ENCODE results near the gene MICAL2.
A peak's percentile ranks its signal among the peaks of the same experiment; 100 is the strongest.

The MICAL2 gene

DNA sequence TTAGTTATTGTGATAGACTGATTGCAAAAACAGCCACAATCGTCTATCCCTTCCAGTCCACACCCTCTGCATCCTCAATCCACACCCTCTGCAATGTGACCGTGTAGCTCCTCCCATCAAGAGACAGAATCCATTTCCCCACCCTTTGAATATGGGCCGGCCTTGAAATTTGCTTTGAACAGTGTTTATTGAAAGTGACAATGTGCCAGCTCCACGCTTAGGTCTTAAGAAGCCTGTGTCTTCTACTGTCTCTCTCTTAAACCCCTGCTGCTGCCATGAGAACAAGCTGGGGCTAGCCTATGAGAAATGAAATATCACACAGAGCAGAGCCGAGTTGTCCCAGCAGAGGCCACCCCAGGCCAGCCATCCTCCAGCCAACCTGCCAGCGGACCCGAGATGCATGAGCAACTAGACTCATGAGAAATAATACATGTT lies 22.3 kb upstream of the MICAL2 start:
- H3K9me3 Mint-ChIP-seq: peaks cover 3% of the 10 kb centered on the region
- no peak overlapping the region for H3K4me3 Mint-ChIP-seq
- H3K27ac Mint-ChIP-seq: peak overlapping the region; percentile 15
- peaks cover 61% of the 10 kb centered on the region for H3K4me1 Mint-ChIP-seq (ENCODE audit: low read depth)
- no peaks in the 10 kb centered on the region for H3K27me3 Mint-ChIP-seq
- no peaks in the 10 kb centered on the region for H3K36me3 Mint-ChIP-seq (ENCODE audit: low read depth)

DNA sequence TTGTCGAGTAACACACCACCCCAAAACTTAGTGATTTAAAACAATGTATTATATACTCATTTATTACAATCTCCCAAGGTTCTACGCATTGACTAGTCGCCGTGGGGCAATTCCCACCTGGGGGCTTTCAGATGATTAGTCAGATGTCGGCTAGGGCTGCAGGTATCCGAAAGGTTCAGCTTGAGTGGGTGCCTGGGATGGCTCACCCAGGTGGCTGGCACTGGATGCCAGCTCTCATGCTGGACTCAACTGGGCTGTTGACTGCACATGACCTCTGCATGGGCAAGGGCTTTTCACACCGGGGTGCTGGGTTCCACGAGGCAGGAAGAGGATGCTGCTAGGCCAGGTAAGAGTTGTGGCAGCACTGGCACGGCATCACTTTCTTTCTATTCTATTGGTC lies 21.9 kb upstream of the MICAL2 start:
- Mint-ChIP-seq H3K27me3 (no peaks in the 10 kb centered on the region), H3K4me3 (no peak overlapping the region), H3K4me1 (ENCODE audit: low read depth) (peaks cover 60% of the 10 kb centered on the region)

DNA sequence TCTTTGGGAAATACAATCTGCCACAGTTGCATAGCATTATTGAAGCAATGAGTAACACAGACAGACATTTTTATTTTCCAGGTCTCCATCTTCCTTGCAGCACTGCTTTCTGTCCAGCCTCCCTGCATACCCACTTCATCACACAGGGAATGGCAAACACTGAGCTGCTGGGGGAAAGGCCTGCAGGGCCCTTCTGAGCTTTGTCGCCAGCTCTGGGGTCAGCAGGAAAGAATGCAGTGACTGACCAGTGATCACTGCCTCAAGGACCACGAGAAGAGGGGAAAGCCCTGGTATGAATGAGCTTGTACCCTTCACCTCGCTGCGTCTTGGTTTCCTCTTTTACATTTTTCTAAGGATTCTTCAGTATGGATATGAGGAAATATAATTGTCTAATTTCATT lies 21.3 kb upstream of the MICAL2 start:
- H3K4me1 Mint-ChIP-seq (ENCODE audit: low read depth): peaks cover 55% of the 10 kb centered on the region
- peaks cover 3% of the 10 kb centered on the region for H3K9me3 Mint-ChIP-seq
- H3K4me3 Mint-ChIP-seq: no peak overlapping the region
- H3K27ac Mint-ChIP-seq: peak overlapping the region; percentile 56
- H3K27me3 Mint-ChIP-seq: no peaks in the 10 kb centered on the region
- H3K36me3 Mint-ChIP-seq (ENCODE audit: low read depth): no peaks in the 10 kb centered on the region

More for the DNA sequence above, 21.9 kb upstream of the MICAL2 start:
- Mint-ChIP-seq H3K27ac (peak overlapping the region; percentile 56), H3K9me3 (peaks cover 3% of the 10 kb centered on the region), H3K36me3 (ENCODE audit: low read depth) (no peaks in the 10 kb centered on the region)

DNA sequence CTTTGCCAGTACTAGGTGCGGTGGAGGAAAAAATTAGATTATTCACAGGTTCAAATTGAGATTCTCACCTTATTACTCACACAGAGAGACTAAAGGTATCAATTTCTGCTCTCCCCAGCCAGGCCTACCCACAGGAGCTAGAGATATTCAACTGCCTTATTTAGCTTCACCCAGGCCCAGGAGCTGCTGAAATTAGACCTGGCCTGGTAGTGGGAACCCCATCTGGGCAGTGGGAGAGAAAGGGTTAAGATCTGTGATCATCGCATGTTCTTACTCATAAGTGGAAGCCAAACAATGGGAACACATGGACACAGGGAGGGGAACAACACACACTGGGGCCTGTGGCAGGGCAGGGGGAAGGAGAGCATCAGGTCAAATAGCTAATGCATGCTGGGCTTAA lies 20.9 kb upstream of the MICAL2 start:
- Mint-ChIP-seq H3K9me3 (peaks cover 2% of the 10 kb centered on the region), H3K36me3 (ENCODE audit: low read depth) (no peaks in the 10 kb centered on the region), H3K27ac (peak overlapping the region; percentile 56), H3K4me3 (no peak overlapping the region), H3K27me3 (no peaks in the 10 kb centered on the region), H3K4me1 (ENCODE audit: low read depth) (peaks cover 55% of the 10 kb centered on the region)

DNA sequence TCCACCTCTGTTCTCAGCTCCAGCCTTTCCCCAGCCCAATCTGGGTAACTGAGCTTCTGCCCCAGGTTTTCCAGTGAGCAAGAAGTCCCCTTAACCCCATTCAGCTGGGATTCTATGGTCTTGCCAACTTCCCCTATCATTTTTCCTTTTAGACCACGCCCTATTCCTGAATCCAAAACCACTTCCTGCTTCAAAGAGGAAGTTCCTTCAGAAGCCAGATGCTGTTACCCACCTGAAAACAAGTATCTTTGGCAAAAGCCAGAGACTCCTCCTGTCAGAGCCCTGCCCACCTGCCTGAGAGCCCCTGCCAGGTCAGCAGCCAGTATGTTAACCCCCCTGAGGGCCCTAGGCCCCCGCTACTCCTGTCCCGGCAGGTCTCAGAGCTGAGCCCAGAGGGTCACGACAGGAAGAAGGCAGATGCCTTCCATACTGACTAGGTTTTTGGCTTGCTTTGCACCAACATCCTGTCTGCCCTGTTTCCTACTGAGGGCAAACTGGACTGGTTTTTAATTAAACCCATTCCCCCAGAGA lies 20.3 kb upstream of the MICAL2 start:
- H3K9me3 Mint-ChIP-seq: no peaks in the 10 kb centered on the region
- H3K36me3 Mint-ChIP-seq (ENCODE audit: low read depth): no peaks in the 10 kb centered on the region
- H3K27ac Mint-ChIP-seq: no peak overlapping the region
- H3K4me3 Mint-ChIP-seq: no peak overlapping the region
- peaks cover 55% of the 10 kb centered on the region for H3K4me1 Mint-ChIP-seq (ENCODE audit: low read depth)
- H3K27me3 Mint-ChIP-seq: no peaks in the 10 kb centered on the region

DNA sequence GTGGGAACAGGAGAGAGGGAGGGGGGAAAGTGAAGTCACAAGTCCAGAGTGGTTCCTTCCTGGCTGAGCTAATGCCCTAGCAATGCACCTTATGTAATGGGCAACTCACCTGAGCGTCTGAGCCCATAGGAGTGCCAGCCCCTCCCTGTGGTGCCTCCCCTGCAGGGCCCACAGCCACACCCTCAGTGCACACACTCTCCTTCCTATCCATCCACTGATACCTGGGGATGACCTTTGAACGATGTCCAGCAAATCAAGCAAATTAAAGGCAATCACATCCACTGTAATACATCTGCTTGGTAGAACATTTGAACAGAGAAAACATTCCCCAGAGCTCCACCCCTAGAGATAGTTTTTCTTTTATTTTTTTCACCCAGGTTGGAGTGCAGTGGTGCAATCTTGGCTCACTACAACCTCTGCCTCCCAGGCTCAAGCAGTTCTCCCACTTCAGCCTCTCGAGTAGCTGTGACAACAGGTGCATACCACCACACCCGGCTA lies 19.6 kb upstream of the MICAL2 start:
- Mint-ChIP-seq H3K36me3 (ENCODE audit: low read depth) (no peaks in the 10 kb centered on the region), H3K27ac (no peak overlapping the region), H3K4me1 (ENCODE audit: low read depth) (peaks cover 50% of the 10 kb centered on the region), H3K9me3 (no peaks in the 10 kb centered on the region), H3K4me3 (no peak overlapping the region), H3K27me3 (no peaks in the 10 kb centered on the region)

DNA sequence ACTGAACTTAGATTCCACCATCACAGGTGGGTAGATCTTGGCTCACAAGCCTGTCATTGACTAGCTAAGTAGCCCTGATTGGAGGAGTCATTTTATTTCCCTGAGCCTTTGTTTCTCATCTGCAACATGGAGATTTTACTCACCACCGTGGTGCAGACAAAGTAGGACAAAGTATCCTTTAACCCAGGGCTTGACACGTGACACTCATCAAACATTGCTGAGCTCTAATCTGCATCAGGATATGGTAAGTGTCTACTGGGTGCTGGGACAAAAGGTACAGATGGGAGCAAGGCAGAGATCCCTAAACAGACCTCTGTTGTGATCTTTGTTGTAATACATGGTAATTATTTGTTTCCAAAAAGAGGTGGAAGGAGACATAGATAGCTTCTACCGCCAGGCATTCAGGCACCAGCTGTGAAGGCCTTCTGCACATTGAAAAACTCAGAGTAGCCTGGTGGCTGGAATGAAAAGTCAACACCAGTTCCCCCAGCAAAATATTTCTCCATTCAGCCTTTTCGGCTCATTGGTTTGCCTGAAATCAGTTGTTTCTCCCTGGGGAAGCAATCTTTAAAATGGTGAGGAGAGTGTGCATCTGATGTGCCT lies 18.3 kb upstream of the MICAL2 start:
- Mint-ChIP-seq H3K4me1 (ENCODE audit: low read depth) (peaks cover 37% of the 10 kb centered on the region), H3K27ac (no peak overlapping the region), H3K4me3 (no peak overlapping the region), H3K36me3 (ENCODE audit: low read depth) (no peaks in the 10 kb centered on the region), H3K9me3 (no peaks in the 10 kb centered on the region), H3K27me3 (no peaks in the 10 kb centered on the region)

- Mint-ChIP-seq H3K4me1 (ENCODE audit: low read depth) (peaks cover 31% of the 10 kb centered on the region), H3K27me3 (no peaks in the 10 kb centered on the region), H3K4me3 (no peak overlapping the region), H3K27ac (no peak overlapping the region), H3K36me3 (ENCODE audit: low read depth) (no peaks in the 10 kb centered on the region), H3K9me3 (no peaks in the 10 kb centered on the region)
These were observed 17.7 kb upstream of the MICAL2 start for GRCh38 chr11:12092714-12093113.

GRCh38 chr11:12094872-12095800 lies 15.3 kb upstream of the MICAL2 start:
- Mint-ChIP-seq H3K27ac (no peak overlapping the region), H3K36me3 (ENCODE audit: low read depth) (no peaks in the 10 kb centered on the region), H3K4me3 (no peak overlapping the region), H3K27me3 (peaks cover 3% of the 10 kb centered on the region), H3K4me1 (ENCODE audit: low read depth) (peaks cover 16% of the 10 kb centered on the region), H3K9me3 (no peaks in the 10 kb centered on the region)

DNA sequence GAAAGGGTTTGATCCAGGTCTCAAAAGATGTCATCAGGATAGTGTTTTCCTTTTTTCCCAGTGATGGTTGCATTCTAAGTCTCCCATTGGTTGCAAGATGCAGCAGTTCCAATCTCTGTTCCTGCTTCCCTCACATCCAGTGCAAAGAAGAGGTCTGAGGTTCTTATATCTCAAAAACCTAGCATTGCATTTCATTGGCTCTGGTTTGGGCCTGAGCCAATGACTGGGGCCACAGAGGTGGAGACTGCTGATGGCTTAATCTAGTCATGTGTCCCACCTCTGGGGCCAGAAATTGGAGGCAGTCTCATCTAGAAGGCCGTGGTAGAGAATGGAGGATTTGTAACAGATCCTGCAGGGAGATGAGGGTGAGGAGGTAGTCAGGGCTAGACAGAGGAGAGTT lies 13.2 kb upstream of the MICAL2 start:
- Mint-ChIP-seq H3K4me3 (no peak overlapping the region), H3K4me1 (ENCODE audit: low read depth) (peaks cover 9% of the 10 kb centered on the region), H3K27me3 (peaks cover 3% of the 10 kb centered on the region), H3K27ac (no peak overlapping the region), H3K36me3 (ENCODE audit: low read depth) (no peaks in the 10 kb centered on the region), H3K9me3 (no peaks in the 10 kb centered on the region)

- Mint-ChIP-seq H3K4me1 (ENCODE audit: low read depth) (peaks cover 9% of the 10 kb centered on the region), H3K27me3 (peaks cover 8% of the 10 kb centered on the region), H3K27ac (peak overlapping the region; percentile 62), H3K36me3 (ENCODE audit: low read depth) (no peaks in the 10 kb centered on the region), H3K4me3 (no peak overlapping the region), H3K9me3 (no peaks in the 10 kb centered on the region)
These were observed 11.8 kb upstream of the MICAL2 start for GRCh38 chr11:12098601-12099000.

DNA sequence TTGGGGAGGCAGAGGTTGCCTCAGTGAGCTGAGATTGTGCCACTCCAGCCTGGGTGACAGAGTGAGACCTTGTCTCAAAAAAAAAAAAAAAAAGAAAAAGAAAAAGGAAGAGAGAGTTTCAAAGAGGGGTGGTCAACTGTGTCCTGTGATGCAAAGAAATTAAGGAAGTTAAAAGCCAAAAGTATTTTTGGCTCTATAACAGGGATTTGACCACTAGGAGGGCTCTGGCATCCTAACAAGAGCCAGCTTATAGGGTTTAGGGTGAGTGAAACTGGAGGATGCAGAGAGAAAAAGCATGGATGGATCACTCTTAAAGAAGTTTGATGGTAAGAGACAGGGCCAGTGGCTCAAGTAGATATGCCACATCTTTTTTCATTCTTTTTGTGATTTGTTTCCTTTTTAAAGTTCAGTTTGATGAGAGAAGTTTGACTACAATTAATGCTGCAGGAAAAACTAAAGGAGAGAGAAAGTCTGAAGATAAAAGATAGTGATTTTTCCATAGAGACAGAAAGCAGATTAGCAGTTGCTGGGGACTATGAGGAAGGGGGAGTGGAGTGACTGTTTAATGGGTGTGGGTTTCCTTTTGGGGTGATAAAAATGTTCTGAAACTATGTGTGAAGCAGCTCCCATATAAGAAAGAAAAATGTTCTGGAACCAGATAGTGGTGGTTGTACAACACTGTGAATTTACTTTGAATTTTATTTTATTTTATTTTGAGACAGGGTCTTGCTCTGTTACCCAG lies 11.1 kb upstream of the MICAL2 start:
- Mint-ChIP-seq H3K27me3 (peaks cover 8% of the 10 kb centered on the region), H3K27ac (no peak overlapping the region), H3K4me3 (no peak overlapping the region), H3K9me3 (no peaks in the 10 kb centered on the region), H3K4me1 (ENCODE audit: low read depth) (peaks cover 9% of the 10 kb centered on the region), H3K36me3 (ENCODE audit: low read depth) (no peaks in the 10 kb centered on the region)

DNA sequence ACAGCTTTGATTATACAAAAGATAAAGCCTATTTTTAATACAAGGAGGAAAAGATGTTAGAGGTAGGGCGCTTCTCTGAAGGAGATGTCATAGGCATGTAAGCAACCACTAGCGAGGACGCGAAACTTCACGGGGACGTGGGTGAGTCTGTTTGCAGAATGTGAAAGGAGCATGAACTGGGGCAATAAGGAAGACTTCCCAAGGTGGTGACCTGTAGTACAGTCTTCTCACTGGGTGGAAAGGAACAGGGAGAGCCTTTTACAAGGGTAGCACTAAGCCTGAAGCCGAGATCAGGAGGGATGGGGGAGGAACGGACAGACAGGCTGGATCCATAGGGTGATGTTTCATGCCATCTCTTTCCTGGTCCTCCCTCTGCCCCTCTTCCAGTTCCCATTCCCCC lies 10.0 kb upstream of the MICAL2 start:
- H3K27me3 Mint-ChIP-seq: peaks cover 12% of the 10 kb centered on the region
- H3K4me1 Mint-ChIP-seq (ENCODE audit: low read depth): peaks cover 9% of the 10 kb centered on the region
- no peak overlapping the region for H3K27ac Mint-ChIP-seq
- H3K36me3 Mint-ChIP-seq (ENCODE audit: low read depth): no peaks in the 10 kb centered on the region
- H3K4me3 Mint-ChIP-seq: no peak overlapping the region
- H3K9me3 Mint-ChIP-seq: no peaks in the 10 kb centered on the region

GRCh38 chr11:12100841-12101242 lies 9.5 kb upstream of the MICAL2 start:
- peaks cover 9% of the 10 kb centered on the region for H3K4me1 Mint-ChIP-seq (ENCODE audit: low read depth)
- H3K36me3 Mint-ChIP-seq (ENCODE audit: low read depth): no peaks in the 10 kb centered on the region
- H3K9me3 Mint-ChIP-seq: no peaks in the 10 kb centered on the region
- H3K27me3 Mint-ChIP-seq: peaks cover 12% of the 10 kb centered on the region
- H3K27ac Mint-ChIP-seq: no peak overlapping the region
- H3K4me3 Mint-ChIP-seq: no peak overlapping the region

- Mint-ChIP-seq H3K36me3 (ENCODE audit: low read depth) (no peaks in the 10 kb centered on the region), H3K9me3 (no peaks in the 10 kb centered on the region), H3K27ac (no peak overlapping the region), H3K4me3 (no peak overlapping the region), H3K27me3 (peaks cover 12% of the 10 kb centered on the region), H3K4me1 (ENCODE audit: low read depth) (peaks cover 9% of the 10 kb centered on the region)
These were observed 9.1 kb upstream of the MICAL2 start for GRCh38 chr11:12101318-12101717.

Data from stimulated activated naive CD8-positive, alpha-beta T cell treated with anti-CD3 and anti-CD28 coated beads, Interleukin-15, Interleukin-2, amounts not matched to agents 100 ng/mL and 50 ng/mL, for 24 hours (primary cell).